Activated CD8-positive, alpha-beta memory T cell treated with anti-CD3 and anti-CD28 coated beads, Interleukin-2, amount 50 U/mL, for 24 hours (primary cell): ENCODE results near the gene FOXA3.
"Not testable (repeated sequence)": the region's sequence is repeated elsewhere in the genome, so short reads cannot be mapped to it uniquely, and the experiment has no call there.

Source experiments
- DNase-seq: peaks from one replicate; pipeline ENCODE4 v3.0.0-alpha.2; 2020; ENCODE audit errors: extremely low read depth

Gene FOXA3

GRCh38 chr19:45890877-45891276 is 26.8 kb downstream of the FOXA3 start:
- DNase-seq = no peak

- DNase-seq = no peak
Measured at GRCh38 chr19:45895519-45895972, 31.4 kb downstream of the FOXA3 start.

GRCh38 chr19:45895983-45896599 is 32.0 kb downstream of the FOXA3 start:
- DNase-seq = not testable (repeated sequence)

- no peak for DNase-seq
Measured at GRCh38 chr19:45897261-45897812, 33.2 kb downstream of the FOXA3 start.

- no peak for DNase-seq
Measured at GRCh38 chr19:45899253-45899652, 35.1 kb downstream of the FOXA3 start.

- no peak for DNase-seq
Measured at GRCh38 chr19:45899919-45900589, 35.9 kb downstream of the FOXA3 start.

GRCh38 chr19:45900738-45901431 is 36.8 kb downstream of the FOXA3 start:
- no peak for DNase-seq

- no peak for DNase-seq
Measured at GRCh38 chr19:45901432-45901911, 37.3 kb downstream of the FOXA3 start.

- DNase-seq = no peak
Measured at GRCh38 chr19:45901912-45902650, 38.0 kb downstream of the FOXA3 start, which contains the start of gene MYPOP. Gene MYPOP, minus strand, starts transcription at chr19:45902613. Its CDS starts 840 bp downstream, at chr19:45901773.

- DNase-seq = peak; percentile 97
Measured at GRCh38 chr19:45902651-45903625, 38.8 kb downstream of the FOXA3 start.

GRCh38 chr19:45905011-45905410 is 40.9 kb downstream of the FOXA3 start:
- no peak for DNase-seq

- DNase-seq = no peak
Measured at GRCh38 chr19:45906221-45906620, 42.1 kb downstream of the FOXA3 start.

GRCh38 chr19:45908956-45909355 is 44.8 kb downstream of the FOXA3 start:
- DNase-seq = no peak

- no peak for DNase-seq
Measured at GRCh38 chr19:45911291-45911690, 47.2 kb downstream of the FOXA3 start.

GRCh38 chr19:45913874-45914830 is 50.0 kb downstream of the FOXA3 start, which contains the start of gene NANOS2:
Gene NANOS2, minus strand, starts transcription at chr19:45914778. Its CDS starts 85 bp downstream, at chr19:45914693.
- DNase-seq = no peak

GRCh38 chr19:45917421-45918091 is 53.4 kb downstream of the FOXA3 start:
- no peak for DNase-seq

- DNase-seq = no peak
Measured at GRCh38 chr19:45918721-45919120, 54.6 kb downstream of the FOXA3 start.

GRCh38 chr19:45919678-45920077 is 55.6 kb downstream of the FOXA3 start:
- DNase-seq = no peak

GRCh38 chr19:45920458-45920857 is 56.3 kb downstream of the FOXA3 start:
- no peak for DNase-seq
